Mesenchymal stem cell (in vitro differentiated cells and primary cell): Measurements from ENCODE around the gene UBE2D3.
"Not testable (repeated sequence)": the region's sequence is repeated elsewhere in the genome, so short reads cannot be mapped to it uniquely, and the experiment has no call there.

ENCODE experiments used
- DNase-seq: peaks from one replicate; pipeline ENCODE4 v3.0.0-alpha.2; 2013
- H2AFZ ChIP-seq: one replicate; pipeline ENCODE4 v1.6.1; 2013; ENCODE audit warnings: low read depth, mild to moderate bottlenecking, control low read depth, inconsistent platforms, low read length, moderate library complexity
- H2AK5ac ChIP-seq: 2 replicates; pipeline ENCODE4 v1.6.1; 2013; ENCODE audit warnings: low read length, moderate library complexity, mild to moderate bottlenecking, inconsistent platforms; ENCODE audit not compliant: severe bottlenecking
- H2BK120ac ChIP-seq: one replicate; pipeline ENCODE4 v1.6.1; 2013; ENCODE audit warnings: low read depth, mild to moderate bottlenecking, inconsistent platforms, low read length, moderate library complexity
- H2BK12ac ChIP-seq, 2 experiments: one replicate each; pipeline ENCODE4 v1.6.1; 2013; ENCODE audit warnings: inconsistent platforms in 2 of 2, low read length in 2 of 2, mild to moderate bottlenecking in 2 of 2, moderate library complexity in 2 of 2, control low read depth in 1 of 2
- H2BK15ac ChIP-seq: one replicate; pipeline ENCODE4 v1.6.1; 2013; ENCODE audit warnings: mild to moderate bottlenecking, low read depth, inconsistent platforms; ENCODE audit not compliant: poor library complexity, severe bottlenecking
- H2BK5ac ChIP-seq: 2 replicates; pipeline ENCODE4 v1.6.1; 2013; ENCODE audit warnings: low read depth, mild to moderate bottlenecking, low read length, control low read depth, inconsistent platforms; ENCODE audit not compliant: poor library complexity, severe bottlenecking
- H3K14ac ChIP-seq, 2 experiments: one replicate each; pipeline ENCODE4 v1.6.1; 2013; ENCODE audit warnings: inconsistent platforms in 2 of 2, low read length in 2 of 2, control low read depth in 1 of 2, mild to moderate bottlenecking in 1 of 2, moderate library complexity in 1 of 2
- H3K18ac ChIP-seq, 2 experiments: one replicate each; pipeline ENCODE4 v1.6.1; 2013; ENCODE audit warnings: inconsistent platforms in 2 of 2, low read length in 2 of 2, control low read depth in 1 of 2, low read depth in 1 of 2, mild to moderate bottlenecking in 1 of 2
- H3K23ac ChIP-seq, 2 experiments: one replicate each; pipeline ENCODE4 v1.6.1; 2013; ENCODE audit warnings: inconsistent platforms in 2 of 2, low read length in 2 of 2, mild to moderate bottlenecking in 2 of 2, moderate library complexity in 2 of 2, control low read depth in 1 of 2
- H3K27ac ChIP-seq: 2 replicates; pipeline ENCODE4 v1.5.1; 2013; ENCODE audit warnings: mild to moderate bottlenecking, moderate library complexity, low read length, control low read depth, inconsistent platforms; ENCODE audit not compliant: poor library complexity, severe bottlenecking
- H3K27me3 ChIP-seq, 2 experiments: 2 replicates each; pipeline versions ENCODE4 v1.6.1 to v1.7.0; 2013; ENCODE audit warnings: low read length in 2 of 2, mild to moderate bottlenecking in 2 of 2, moderate library complexity in 2 of 2, control low read depth in 1 of 2, inconsistent platforms in 1 of 2; ENCODE audit not compliant: control insufficient read depth in 1 of 2, insufficient read depth in 1 of 2
- H3K36me3 ChIP-seq, 2 experiments: 2 replicates each; pipeline versions ENCODE4 v1.6.1 to v1.7.0; 2013; ENCODE audit warnings: low read length in 2 of 2, control low read depth in 1 of 2, inconsistent platforms in 1 of 2, low read depth in 1 of 2, mild to moderate bottlenecking in 1 of 2; ENCODE audit not compliant: insufficient read depth in 2 of 2, control insufficient read depth in 1 of 2
- H3K4ac ChIP-seq, 2 experiments: one replicate each; pipeline ENCODE4 v1.6.1; 2013; ENCODE audit warnings: inconsistent platforms in 2 of 2, low read length in 2 of 2, mild to moderate bottlenecking in 2 of 2, moderate library complexity in 2 of 2, control low read depth in 1 of 2, low read depth in 1 of 2
- H3K4me1 ChIP-seq: 2 replicates; pipeline ENCODE4 v1.6.1; 2013; ENCODE audit warnings: low read depth, low read length, control low read depth; ENCODE audit not compliant: control insufficient read depth, insufficient read depth
- H3K4me2 ChIP-seq: 2 replicates; pipeline ENCODE4 v1.6.1; 2013; ENCODE audit warnings: low read length, mild to moderate bottlenecking, inconsistent platforms; ENCODE audit not compliant: poor library complexity, severe bottlenecking
- H3K4me3 ChIP-seq, 2 experiments: 2 replicates each; pipeline versions ENCODE4 v1.5.1 to v1.7.0; 2013; ENCODE audit warnings: low read length in 2 of 2, mild to moderate bottlenecking in 2 of 2, control low read depth in 1 of 2, low read depth in 1 of 2; ENCODE audit not compliant: insufficient read depth in 1 of 2
- H3K79me1 ChIP-seq: replicated peaks from 2 replicates; pipeline ENCODE4 v1.6.1; 2013; ENCODE audit warnings: mild to moderate bottlenecking, control low read depth, low read length, inconsistent platforms; ENCODE audit not compliant: poor library complexity, severe bottlenecking
- H3K9ac ChIP-seq: 2 replicates; pipeline ENCODE4 v1.7.0; 2013; ENCODE audit warnings: mild to moderate bottlenecking, low read length, moderate library complexity
- H3K9me3 ChIP-seq: 2 replicates; pipeline ENCODE4 v1.7.0; 2013; ENCODE audit warnings: mild to moderate bottlenecking, low read length; ENCODE audit not compliant: control insufficient read depth
- H4K8ac ChIP-seq: one replicate; pipeline ENCODE4 v1.6.1; 2013; ENCODE audit warnings: inconsistent platforms, mild to moderate bottlenecking, low read length, moderate library complexity
- H4K91ac ChIP-seq: one replicate; pipeline ENCODE4 v1.6.1; 2013; ENCODE audit warnings: mild to moderate bottlenecking, low read length, inconsistent platforms
- whole genome bisulfite sequencing: methylation state at CpG from one replicate; pipeline ENCODE4 v1.1.7; 2013; ENCODE audit warnings: mixed read lengths; 5-methylcytosine and 5-hydroxymethylcytosine counted together

Gene UBE2D3

DNA sequence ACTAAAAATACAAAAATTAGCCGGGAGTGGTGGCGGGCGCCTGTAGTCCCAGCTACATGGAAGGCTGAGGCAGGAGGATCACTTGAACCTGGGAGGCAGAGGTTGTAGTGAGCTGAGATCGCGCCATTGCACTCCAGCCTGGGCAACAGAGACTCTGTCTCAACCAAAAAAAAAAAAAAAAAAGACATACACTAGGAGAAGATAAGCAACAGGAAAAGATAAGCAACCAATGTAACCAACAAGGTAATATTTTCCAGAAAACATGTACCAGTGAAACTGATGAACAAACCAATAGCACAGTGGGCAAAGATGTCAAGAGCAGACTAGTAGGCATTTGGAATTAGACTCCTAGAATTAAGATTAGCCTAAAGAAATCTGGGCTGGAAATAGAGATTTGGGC lies 38.0 kb upstream of the UBE2D3 start:
- H4K91ac ChIP-seq, H2BK120ac ChIP-seq, H2AFZ ChIP-seq, H3K9me3 ChIP-seq, H4K8ac ChIP-seq, H3K4me3 ChIP-seq, DNase-seq, H3K23ac ChIP-seq, H2BK5ac ChIP-seq, H3K36me3 ChIP-seq, H3K4me2 ChIP-seq, H3K4me1 ChIP-seq, H3K9ac ChIP-seq, H2BK15ac ChIP-seq, H3K27ac ChIP-seq, H3K27me3 ChIP-seq, H3K4ac ChIP-seq, H3K14ac ChIP-seq, H3K18ac ChIP-seq, H2BK12ac ChIP-seq, H2AK5ac ChIP-seq: not testable (repeated sequence)
- peaks cover 12% of the 10 kb centered on the region for H3K79me1 ChIP-seq
- WGBS: 80% methylated on average over 1 of the region's 5 CpGs

- no peak overlapping the region for H3K18ac ChIP-seq
- H2AFZ ChIP-seq: no peak overlapping the region
- no peak overlapping the region for H3K27ac ChIP-seq
- H3K4me3 ChIP-seq: no peak overlapping the region
- 100% methylated on average over 1 of the region's 1 CpG for WGBS
- no peak overlapping the region for H3K23ac ChIP-seq
- no peaks in the 10 kb centered on the region for H3K4me1 ChIP-seq
- H3K14ac ChIP-seq: no peak overlapping the region
- H2BK5ac ChIP-seq: no peak overlapping the region
- H3K79me1 ChIP-seq: peaks cover 11% of the 10 kb centered on the region
- H4K91ac ChIP-seq: no peak overlapping the region
- no peak overlapping the region for H3K4ac ChIP-seq
- no peak overlapping the region for H2BK120ac ChIP-seq
- no peak overlapping the region for H2AK5ac ChIP-seq
- no peak for DNase-seq
- H3K9ac ChIP-seq: no peak overlapping the region
- no peak overlapping the region for H2BK12ac ChIP-seq
- no peaks in the 10 kb centered on the region for H3K27me3 ChIP-seq
- H2BK15ac ChIP-seq: no peak overlapping the region
- no peaks in the 10 kb centered on the region for H3K36me3 ChIP-seq
- H4K8ac ChIP-seq: no peak overlapping the region
- H3K4me2 ChIP-seq: no peak overlapping the region
- H3K9me3 ChIP-seq: peaks cover 24% of the 10 kb centered on the region
Measured at GRCh38 chr4:102862747-102863146, 35.4 kb upstream of the UBE2D3 start.

DNA sequence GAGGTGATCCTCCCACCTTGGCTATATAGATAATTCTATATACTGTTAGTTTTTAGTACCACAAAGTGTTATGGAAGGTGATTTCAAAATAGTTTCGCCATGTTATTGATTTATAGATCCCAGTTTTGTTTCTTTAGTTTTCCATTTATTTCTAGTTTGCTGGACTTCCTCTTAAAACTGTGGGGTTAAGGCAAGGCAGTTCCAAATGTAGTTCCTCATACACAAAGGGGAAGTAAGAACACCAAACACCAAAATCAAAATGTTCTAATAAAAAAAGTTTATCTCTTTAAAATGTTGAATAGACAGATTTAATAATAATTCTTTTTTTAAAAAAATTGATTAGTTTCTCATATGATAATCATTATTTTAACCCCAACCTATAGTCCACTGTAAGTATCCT lies 34.7 kb upstream of the UBE2D3 start:
- Histone ChIP-seq H3K9me3 (peaks cover 24% of the 10 kb centered on the region), H3K36me3 (no peaks in the 10 kb centered on the region), H3K4me1 (no peaks in the 10 kb centered on the region), H3K14ac (no peak overlapping the region), H3K4me2 (no peak overlapping the region), H2BK12ac (no peak overlapping the region), H2BK15ac (no peak overlapping the region), H4K8ac (no peak overlapping the region), H3K9ac (no peak overlapping the region), H2BK120ac (no peak overlapping the region), H3K23ac (no peak overlapping the region), H3K4me3 (no peak overlapping the region), H2AFZ (no peak overlapping the region), H3K27ac (no peak overlapping the region), H2AK5ac (no peak overlapping the region), H3K4ac (no peak overlapping the region), H3K18ac (no peak overlapping the region), H3K27me3 (no peaks in the 10 kb centered on the region), H4K91ac (no peak overlapping the region), H2BK5ac (no peak overlapping the region), H3K79me1 (peaks cover 10% of the 10 kb centered on the region)
- no peak for DNase-seq
- no CpG with 5 or more reads among the region's 1 CpG for WGBS

- peak overlapping the region in 1 of 2 experiments; percentile 55 for H3K14ac ChIP-seq
Measured at GRCh38 chr4:102860611-102861324, 33.4 kb upstream of the UBE2D3 start.

More at GRCh38 chr4:102860611-102861324, 33.4 kb upstream of the UBE2D3 start:
- Histone ChIP-seq H2BK5ac (no peak overlapping the region), H3K4me2 (no peak overlapping the region), H3K4ac (no peak overlapping the region), H3K18ac (no peak overlapping the region), H2AK5ac (no peak overlapping the region), H3K27me3 (no peaks in the 10 kb centered on the region), H3K9me3 (peaks cover 24% of the 10 kb centered on the region), H2BK120ac (no peak overlapping the region), H4K8ac (no peak overlapping the region), H4K91ac (no peak overlapping the region), H2BK12ac (no peak overlapping the region), H3K23ac (no peak overlapping the region), H3K27ac (no peak overlapping the region), H3K36me3 (no peaks in the 10 kb centered on the region), H3K4me1 (no peaks in the 10 kb centered on the region), H3K9ac (no peak overlapping the region), H2AFZ (no peak overlapping the region), H2BK15ac (no peak overlapping the region), H3K4me3 (no peak overlapping the region), H3K79me1 (peaks cover 10% of the 10 kb centered on the region)
- 95% methylated on average over 2 of the region's 2 CpGs for WGBS
- DNase-seq: no peak
